CD14-positive monocyte (primary cell): ENCODE measurements around the gene NSMF. TPM values are rescaled to one million over a fixed set of nuclear protein-coding genes. Genes with fewer than 3 reads are reported as not detected.

ENCODE experiments used
- DNase-seq, 3 donors: peaks; one replicate each; pipeline ENCODE4 v3.0.0-alpha.2; 2011 to 2022
- H2AFZ ChIP-seq: 2 replicates; pipeline ENCODE4 v1.6.0; 2012; ENCODE audit warnings: mild to moderate bottlenecking, low read depth, low read length, inconsistent platforms; ENCODE audit not compliant: insufficient read depth, poor library complexity, severe bottlenecking
- H3K27ac ChIP-seq, 2 donors: 1 replicate in 1 of 2; 2 replicates in 1 of 2; pipeline ENCODE4 v1.5.1; 2012 to 2013; ENCODE audit warnings: low read length in 2 of 2, control low read depth in 1 of 2, inconsistent platforms in 1 of 2, low read depth in 1 of 2, mild to moderate bottlenecking in 1 of 2
- H3K27me3 ChIP-seq, 2 donors: one replicate each; pipeline versions ENCODE4 v1.6.0 to v1.6.1; 2011 to 2013; ENCODE audit warnings: low read length in 2 of 2; ENCODE audit not compliant: control insufficient read depth in 2 of 2, insufficient read depth in 2 of 2
- H3K36me3 ChIP-seq, 2 donors: replicated peaks in 1 of 2; 1 replicate in 1 of 2; 2 replicates in 1 of 2; pipeline versions ENCODE4 v1.5.1 to v1.6.1; 2012 to 2013; ENCODE audit warnings: low read length in 2 of 2, control low read depth in 1 of 2, inconsistent platforms in 1 of 2, mild to moderate bottlenecking in 1 of 2; ENCODE audit not compliant: insufficient read depth in 2 of 2, control insufficient read depth in 1 of 2
- H3K4me1 ChIP-seq, 2 donors: 1 replicate in 1 of 2; 2 replicates in 1 of 2; pipeline versions ENCODE4 v1.5.1 to v1.6.1; 2012 to 2013; ENCODE audit warnings: low read length in 2 of 2, control low read depth in 1 of 2, inconsistent platforms in 1 of 2, mild to moderate bottlenecking in 1 of 2, moderate library complexity in 1 of 2; ENCODE audit not compliant: insufficient read depth in 2 of 2, control insufficient read depth in 1 of 2
- H3K4me2 ChIP-seq: replicated peaks from 2 replicates; pipeline ENCODE3; 2012; ENCODE audit warnings: low read length, moderate library complexity, mild to moderate bottlenecking; ENCODE audit not compliant: poor library complexity, severe bottlenecking; ENCODE audit errors: extremely low read depth
- H3K4me3 ChIP-seq, 3 experiments: fragments of 200-600 bp in 1 of 3; sonication (generic) in 1 of 3; replicated peaks in 1 of 3; 1 replicate in 2 of 3; 2 replicates in 1 of 3; pipeline ENCODE4 v1.5.1; 2011 to 2013; ENCODE audit warnings: low read length in 3 of 3, mild to moderate bottlenecking in 3 of 3, control low read depth in 2 of 3, low read depth in 2 of 3, inconsistent platforms in 1 of 3, moderate library complexity in 1 of 3
- H3K79me2 ChIP-seq: 2 replicates; pipeline ENCODE4 v1.6.0; 2012; ENCODE audit warnings: mild to moderate bottlenecking, control low read depth, inconsistent platforms, low read length, moderate library complexity; ENCODE audit not compliant: insufficient read depth
- H3K9ac ChIP-seq: 2 replicates; pipeline ENCODE4 v1.6.0; 2017; ENCODE audit warnings: low read length, mild to moderate bottlenecking; ENCODE audit not compliant: insufficient read depth, poor library complexity, severe bottlenecking
- H3K9me3 ChIP-seq, 2 donors: replicated peaks in 1 of 2; 1 replicate in 1 of 2; 2 replicates in 1 of 2; pipeline versions ENCODE4 v1.5.1 to v1.6.1; 2012 to 2013; ENCODE audit warnings: low read length in 2 of 2, control low read depth in 1 of 2; ENCODE audit not compliant: control insufficient read depth in 1 of 2, insufficient read depth in 1 of 2
- H4K20me1 ChIP-seq: 2 replicates; pipeline ENCODE4 v1.6.0; 2012; ENCODE audit warnings: mild to moderate bottlenecking, low read length, control low read depth, moderate library complexity; ENCODE audit not compliant: insufficient read depth
- H3K27ac Mint-ChIP-seq, 7 donors: one replicate each; pipeline ENCODE4 v1.8.0; 2020; ENCODE audit warnings: mild to moderate bottlenecking in 7 of 7, mixed read lengths in 7 of 7, moderate library complexity in 6 of 7, inconsistent platforms in 2 of 7
- H3K27me3 Mint-ChIP-seq, 3 donors: one replicate each; pipeline ENCODE4 v1.8.0; 2021 to 2022; ENCODE audit warnings: low read depth in 3 of 3, mild to moderate bottlenecking in 3 of 3, mixed read lengths in 3 of 3, moderate library complexity in 3 of 3, inconsistent platforms in 1 of 3
- H3K36me3 Mint-ChIP-seq, 2 donors: one replicate each; pipeline ENCODE4 v1.8.0; 2020; ENCODE audit warnings: mixed read lengths in 2 of 2, inconsistent platforms in 1 of 2, mild to moderate bottlenecking in 1 of 2
- H3K4me1 Mint-ChIP-seq: one replicate; pipeline ENCODE4 v1.8.0; 2020; ENCODE audit warnings: mild to moderate bottlenecking, mixed read lengths
- H3K4me3 Mint-ChIP-seq, 2 donors: one replicate each; pipeline ENCODE4 v1.8.0; 2020; ENCODE audit warnings: mild to moderate bottlenecking in 2 of 2, mixed read lengths in 2 of 2, moderate library complexity in 1 of 2
- H3K9me3 Mint-ChIP-seq, 7 donors: one replicate each; pipeline ENCODE4 v1.8.0; 2020 to 2022; ENCODE audit warnings: mixed read lengths in 7 of 7, mild to moderate bottlenecking in 6 of 7, moderate library complexity in 6 of 7, inconsistent platforms in 2 of 7
- WGBS: methylation state at CpG from one replicate; pipeline ENCODE4 v1.1.5; 2013; ENCODE audit warnings: missing lambda C conversion rate; ENCODE audit not compliant: insufficient coverage; 5-methylcytosine and 5-hydroxymethylcytosine counted together
- intact Hi-C, 2 donors: fragments of 100-400 bp; cut with micrococcal nuclease; formaldehyde crosslinking; loops; one replicate each; pipeline versions ENCODE4 v1.15.0 to v1.15.1; 2023
- polyA plus RNA-seq, 3 donors: library from polyadenylated mRNA; depleted of rRNA in 1 of 3; unstranded in 2 of 3; stranded (reverse) in 1 of 3; fragments of 300-500 nt in 2 of 3; fragments of >200 nt in 1 of 3; fragmentation: Illumina TruSeq in 2 of 3; gene quantifications; 1 replicate in 2 of 3; 2 replicates in 1 of 3; pipeline ENCODE4 v1.2.3, GENCODE V29; 2012 to 2021
- TF ChIP-seq, protein P1 (sequence below): fragments of 200-600 bp; IDR thresholded peaks from one replicate; pipeline ENCODE4 v1.8.0; 2022; ENCODE audit warnings: antibody characterized with exemption, mild to moderate bottlenecking

NSMF gene
- polyA plus RNA-seq, 3 donors, result 4.6 to 68.4 (median 5.3) TPM

DNA sequence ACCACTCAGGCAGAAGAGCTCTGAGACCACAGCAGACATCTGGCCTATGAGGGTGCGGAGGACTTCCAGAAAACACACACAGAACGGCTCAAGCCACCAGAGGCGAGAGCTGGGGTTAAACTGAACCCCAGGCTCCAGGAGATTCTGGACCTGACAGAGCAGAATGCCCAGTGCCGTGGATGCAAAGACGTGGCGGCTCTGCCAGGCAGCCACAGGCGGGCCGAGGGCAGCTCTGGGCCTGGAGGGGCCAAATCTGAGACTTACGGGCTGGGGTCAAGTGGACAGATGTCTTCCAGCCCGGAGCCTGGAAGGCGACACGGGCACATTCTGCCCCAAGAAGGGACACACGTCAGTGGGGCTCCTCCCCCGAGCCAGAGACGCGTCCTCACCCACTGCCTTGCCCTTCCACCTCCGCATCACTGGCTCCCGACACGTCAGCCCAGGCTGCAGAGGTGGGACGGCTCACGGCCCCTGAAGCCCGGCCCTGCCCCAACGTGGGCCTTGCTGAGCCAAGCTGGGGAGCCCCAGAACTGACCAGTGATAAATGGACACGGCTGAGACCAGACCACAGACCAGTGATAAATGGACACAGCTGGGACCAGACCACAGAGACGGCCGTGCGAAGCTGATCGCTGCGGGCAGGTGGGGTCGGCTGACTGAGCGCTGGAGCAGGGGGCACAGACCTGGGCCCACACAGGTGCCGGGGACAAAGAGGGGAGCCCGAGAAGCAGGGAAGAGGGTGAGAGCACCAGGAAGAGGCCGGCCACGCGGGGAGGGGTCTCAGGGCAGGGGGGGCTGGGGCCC, 40.9 kb upstream of the NSMF start:
- Histone ChIP-seq H3K9ac (no peak overlapping the region), H3K9me3 (peaks cover 16 to 22% of the 10 kb centered on the region in 2 donors), H3K27ac (no peak overlapping the region), H3K79me2 (no peaks in the 10 kb centered on the region), H3K4me1 (no peaks in the 10 kb centered on the region), H3K36me3 (no peaks in the 10 kb centered on the region), H3K4me3 (no peak overlapping the region), H3K27me3 (no peaks in the 10 kb centered on the region), H2AFZ (no peak overlapping the region), H3K4me2 (no peak overlapping the region), H4K20me1 (no peaks in the 10 kb centered on the region)
- H3K4me3 Mint-ChIP-seq, result no peak overlapping the region
- intact Hi-C loops, result no loop called here
- no peaks in the 10 kb centered on the region for H3K36me3 Mint-ChIP-seq
- no peak overlapping the region for H3K27ac Mint-ChIP-seq
- H3K9me3 Mint-ChIP-seq, result peaks cover 12 to 41% (median 25%) of the 10 kb centered on the region in 7 donors
- no peaks in the 10 kb centered on the region for H3K4me1 Mint-ChIP-seq
- 97% methylated on average over 36 of the region's 36 CpGs for WGBS
- TF ChIP-seq, protein P1, sequence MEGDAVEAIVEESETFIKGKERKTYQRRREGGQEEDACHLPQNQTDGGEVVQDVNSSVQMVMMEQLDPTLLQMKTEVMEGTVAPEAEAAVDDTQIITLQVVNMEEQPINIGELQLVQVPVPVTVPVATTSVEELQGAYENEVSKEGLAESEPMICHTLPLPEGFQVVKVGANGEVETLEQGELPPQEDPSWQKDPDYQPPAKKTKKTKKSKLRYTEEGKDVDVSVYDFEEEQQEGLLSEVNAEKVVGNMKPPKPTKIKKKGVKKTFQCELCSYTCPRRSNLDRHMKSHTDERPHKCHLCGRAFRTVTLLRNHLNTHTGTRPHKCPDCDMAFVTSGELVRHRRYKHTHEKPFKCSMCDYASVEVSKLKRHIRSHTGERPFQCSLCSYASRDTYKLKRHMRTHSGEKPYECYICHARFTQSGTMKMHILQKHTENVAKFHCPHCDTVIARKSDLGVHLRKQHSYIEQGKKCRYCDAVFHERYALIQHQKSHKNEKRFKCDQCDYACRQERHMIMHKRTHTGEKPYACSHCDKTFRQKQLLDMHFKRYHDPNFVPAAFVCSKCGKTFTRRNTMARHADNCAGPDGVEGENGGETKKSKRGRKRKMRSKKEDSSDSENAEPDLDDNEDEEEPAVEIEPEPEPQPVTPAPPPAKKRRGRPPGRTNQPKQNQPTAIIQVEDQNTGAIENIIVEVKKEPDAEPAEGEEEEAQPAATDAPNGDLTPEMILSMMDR, result no peak
- no peak for DNase-seq
- H3K27me3 Mint-ChIP-seq, result peaks cover 0 to 14% (median 3%) of the 10 kb centered on the region in 3 donors

DNA sequence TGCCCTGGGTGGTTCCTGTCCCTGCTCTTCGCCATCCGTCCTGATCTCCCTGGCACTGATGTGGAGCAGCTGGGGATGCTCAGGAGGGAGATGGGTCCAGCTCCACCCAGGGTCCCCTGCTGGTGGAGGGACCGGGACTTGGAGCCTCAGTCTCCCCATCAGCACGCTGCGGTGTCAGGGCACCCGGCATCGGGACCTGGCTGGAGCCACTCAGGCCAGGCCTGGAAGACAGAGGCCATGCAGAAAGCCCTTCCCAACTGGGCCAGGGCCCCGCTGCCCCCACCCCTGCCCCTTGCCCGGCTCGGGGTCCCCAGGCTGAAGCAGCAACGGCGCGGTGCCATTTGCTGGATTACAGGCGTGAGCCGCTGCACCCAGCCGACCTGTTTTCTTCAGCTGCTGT, 40.3 kb upstream of the NSMF start:
- intact Hi-C loops, result no loop called here
- Histone ChIP-seq H3K36me3 (no peaks in the 10 kb centered on the region), H3K27me3 (no peaks in the 10 kb centered on the region), H3K9me3 (peaks cover 15 to 17% of the 10 kb centered on the region in 2 donors), H4K20me1 (no peaks in the 10 kb centered on the region), H3K4me3 (no peak overlapping the region), H3K4me1 (peaks cover 2 to 3% of the 10 kb centered on the region in 2 donors), H3K9ac (no peak overlapping the region), H3K27ac (no peak overlapping the region), H3K4me2 (no peak overlapping the region), H2AFZ (no peak overlapping the region), H3K79me2 (no peaks in the 10 kb centered on the region)
- Mint-ChIP-seq H3K27ac (no peak overlapping the region), H3K36me3 (no peaks in the 10 kb centered on the region), H3K4me1 (peaks cover 3% of the 10 kb centered on the region), H3K27me3 (peaks cover under 1 to 18% (median 3%) of the 10 kb centered on the region in 3 donors), H3K4me3 (no peak overlapping the region), H3K9me3 (peaks cover 14 to 36% (median 20%) of the 10 kb centered on the region in 7 donors)
- WGBS, result 99% methylated on average over 16 of the region's 16 CpGs
- TF ChIP-seq, protein P1, result no peak
- no peak for DNase-seq
